ENCODE measurements around the gene HSD17B3.
"Not testable (repeated sequence)": the region's sequence is repeated elsewhere in the genome, so short reads cannot be mapped to it uniquely, and the experiment has no call there.

Gene HSD17B3

DNA sequence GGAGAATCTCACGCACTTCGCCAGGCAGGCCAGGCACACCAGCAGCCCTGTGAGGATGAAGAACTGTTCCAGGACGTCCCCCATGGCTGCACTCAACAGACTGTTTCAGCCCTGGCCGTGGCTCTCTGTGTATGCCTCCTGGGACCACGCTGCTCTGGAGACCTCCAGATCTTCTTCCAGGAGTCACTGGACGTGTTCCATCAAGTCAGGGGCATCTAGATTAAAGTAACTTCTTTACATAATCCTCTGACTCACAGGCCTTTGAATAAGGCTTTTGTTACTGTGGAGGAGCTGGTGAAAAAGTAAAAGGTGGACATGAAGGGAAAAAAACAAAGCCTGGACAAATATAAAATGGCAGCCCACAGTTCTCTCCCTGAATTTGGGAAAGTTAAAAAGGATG, at the start of gene HSD17B3:
Gene HSD17B3, minus strand, starts transcription at position 156 of the 400 bp plus-strand sequence. Its CDS starts 72 bp downstream, at position 84.
- no peak for DNase-seq

DNA sequence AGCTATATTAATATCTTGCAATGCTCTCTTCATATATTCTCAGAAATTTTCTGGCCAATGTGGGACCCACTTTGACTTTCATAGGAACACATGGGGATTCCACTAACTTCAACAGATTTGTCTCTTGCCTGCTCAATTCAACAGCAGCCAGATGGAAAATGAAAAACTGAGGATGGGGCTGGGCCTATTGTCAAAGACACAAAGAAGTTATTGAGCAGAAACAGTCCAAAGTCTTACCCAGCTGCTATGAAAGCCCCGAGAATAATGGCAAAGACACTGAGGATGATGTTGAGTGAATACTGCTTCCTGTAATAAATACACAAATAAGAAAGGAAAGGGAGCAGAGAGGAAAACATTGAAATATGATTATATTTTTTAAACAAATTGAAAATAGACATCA, 48.9 kb upstream of the HSD17B3 start:
- DNase-seq: no peak

DNA sequence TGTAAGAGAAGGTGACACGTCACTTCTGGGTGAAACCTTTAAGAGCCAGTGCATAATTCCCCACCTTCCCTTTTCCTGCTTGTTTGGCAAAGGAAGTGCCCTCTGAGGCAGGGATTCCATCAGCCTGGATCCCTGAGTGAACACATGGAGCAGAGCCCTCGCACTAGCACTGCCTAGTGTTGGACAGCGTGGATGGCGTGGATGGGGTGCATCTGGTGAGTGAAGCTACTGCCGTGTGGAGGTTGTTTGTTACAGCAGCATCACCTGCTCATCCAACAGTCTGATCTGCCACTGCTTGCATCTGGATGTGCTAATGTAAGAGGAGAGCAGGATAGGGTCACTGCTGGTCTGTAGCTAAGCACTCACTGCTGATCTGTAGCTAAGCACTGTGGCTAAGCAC, 46.3 kb upstream of the HSD17B3 start:
- no peak for DNase-seq

DNA sequence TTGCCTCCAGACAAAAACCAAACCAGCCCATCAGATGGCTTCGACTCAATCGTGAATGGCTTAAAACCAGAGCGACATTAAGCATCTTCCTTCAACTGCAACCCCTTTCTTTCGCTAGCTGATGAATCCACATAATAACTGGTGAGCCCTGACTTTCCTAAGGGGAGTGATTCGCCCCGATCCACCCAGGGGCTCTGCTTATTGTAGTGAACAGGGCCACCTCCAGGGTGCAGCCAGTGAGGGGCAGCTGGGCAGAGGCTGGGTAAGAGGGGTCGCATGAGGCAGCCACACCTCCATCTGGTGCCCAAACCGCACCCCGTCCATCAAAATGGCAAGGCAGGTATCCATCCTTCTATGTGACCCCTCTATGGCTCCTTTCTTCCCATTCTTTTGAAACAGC, 43.6 kb upstream of the HSD17B3 start:
- DNase-seq: no peak

DNA sequence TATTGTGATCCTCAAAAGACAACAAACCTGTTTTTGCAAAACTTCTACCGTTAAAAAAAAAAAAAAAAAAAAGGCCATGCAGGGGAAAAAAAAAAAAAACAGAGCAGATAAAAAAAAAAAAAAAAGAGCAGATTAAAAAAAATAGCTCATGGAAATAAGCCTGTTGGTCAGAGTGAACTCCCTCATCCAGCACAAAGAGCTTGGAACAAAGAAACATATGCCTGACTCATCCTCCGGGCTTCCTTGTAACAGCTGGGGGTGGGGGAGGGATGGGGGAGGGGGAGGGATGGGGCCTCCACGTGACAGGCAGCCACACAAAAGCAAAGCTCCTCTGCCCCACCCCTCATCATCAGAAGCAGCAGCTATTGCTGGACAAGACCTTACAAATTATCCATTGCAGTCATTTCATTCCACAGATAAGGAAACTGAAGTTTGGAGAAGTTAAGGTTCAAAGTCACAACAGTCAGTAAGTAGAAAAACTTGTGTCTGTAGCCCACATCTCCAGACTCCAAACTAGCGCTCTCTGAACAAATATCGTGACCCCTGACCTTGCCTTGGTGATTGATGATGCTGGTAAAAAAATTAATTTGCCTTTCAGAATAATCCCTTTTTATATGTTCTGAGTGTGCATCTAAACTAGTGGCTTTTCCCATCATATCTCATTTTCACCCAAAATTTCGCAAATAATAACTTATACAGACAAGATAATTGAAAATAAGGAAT, 42.6 kb upstream of the HSD17B3 start:
- DNase-seq: no peak

DNA sequence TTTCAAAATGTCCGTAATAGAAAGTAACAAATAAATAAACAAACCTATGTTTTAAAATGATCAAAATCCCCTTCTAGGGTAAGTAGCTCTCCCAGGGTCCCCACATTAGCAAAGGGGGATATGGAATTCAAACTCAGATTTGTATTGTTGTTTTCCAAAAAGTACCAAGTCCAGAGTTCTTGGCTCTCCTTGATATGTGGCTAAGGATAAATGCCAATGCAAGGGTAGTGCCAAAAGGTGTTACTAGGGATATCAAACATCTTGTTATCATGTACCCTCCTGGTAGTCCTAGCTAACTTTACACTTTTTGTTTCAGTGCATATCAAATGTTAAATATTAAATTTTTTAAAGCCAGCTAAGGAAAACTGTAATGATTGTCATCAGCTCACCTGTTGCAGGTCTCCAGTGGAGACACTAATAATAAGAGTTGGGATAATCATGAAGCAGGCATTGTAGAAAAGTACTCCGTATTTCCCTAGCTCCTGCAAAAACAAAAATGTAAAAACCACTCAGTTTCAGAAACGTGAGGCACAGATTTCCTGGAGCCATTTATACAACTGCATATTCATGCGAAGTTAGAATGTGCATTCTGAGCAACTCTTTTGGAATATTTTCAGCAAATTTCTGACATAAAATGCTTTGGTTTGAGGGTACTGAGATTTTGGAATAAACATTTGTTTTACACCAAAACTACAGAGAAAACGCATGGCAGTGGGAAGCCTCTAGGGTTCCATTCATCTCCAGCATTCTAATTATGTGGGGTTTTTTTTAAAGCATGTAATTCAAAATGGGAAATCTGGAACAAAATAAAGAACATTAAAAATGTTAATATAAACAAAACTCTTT, 41.8 kb upstream of the HSD17B3 start:
- DNase-seq: no peak

DNA sequence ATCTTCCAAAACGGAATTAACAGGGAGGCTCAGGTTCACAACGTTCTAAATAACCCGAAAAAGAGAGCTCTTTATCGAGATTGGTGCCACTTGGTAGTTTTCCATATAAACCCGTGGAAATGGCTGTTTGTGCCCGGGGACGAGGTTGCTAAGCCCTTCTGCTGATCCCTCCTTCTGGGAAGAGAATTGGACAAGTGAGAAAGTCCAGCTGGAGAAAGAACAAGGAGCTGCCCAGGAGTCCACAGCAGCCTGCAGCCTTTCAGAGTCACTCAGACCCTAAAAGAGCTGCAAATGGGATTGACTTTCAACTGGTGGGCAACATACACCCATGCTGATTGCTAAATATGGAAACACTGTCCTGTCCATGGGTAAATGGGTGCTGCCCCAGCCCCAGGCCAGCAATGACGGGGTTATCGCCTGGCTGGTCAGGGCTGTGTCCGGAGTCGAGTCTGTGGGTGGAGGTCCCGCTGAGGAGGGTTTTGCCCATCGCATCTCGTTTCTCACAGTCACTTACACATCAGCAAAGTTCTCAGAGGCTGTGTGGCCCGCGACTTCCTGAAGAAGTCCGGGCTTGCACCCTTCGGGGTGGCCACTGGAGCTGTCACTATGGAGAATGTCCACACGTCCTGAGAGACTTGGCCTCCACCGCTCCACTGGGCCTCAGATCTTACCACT, 40.7 kb upstream of the HSD17B3 start:
- DNase-seq: no peak

DNA sequence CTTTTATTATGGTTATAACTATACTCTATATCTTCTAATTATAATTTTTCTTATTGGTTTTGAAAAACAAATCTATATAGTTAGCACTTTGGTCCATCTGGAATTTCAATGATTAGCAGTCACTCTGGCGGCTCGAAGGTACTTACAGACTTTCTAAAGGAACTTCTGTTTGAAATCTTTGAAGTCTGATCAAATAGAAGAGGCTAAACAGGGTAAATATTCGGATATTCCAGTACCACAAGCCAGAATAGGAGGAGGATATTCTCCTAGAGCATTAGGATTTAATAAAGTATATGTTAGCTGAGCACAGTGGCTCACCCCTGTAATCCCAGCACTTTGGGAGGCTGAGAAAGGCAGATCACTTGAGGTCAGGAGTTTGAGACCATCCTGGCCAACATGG, 38.7 kb upstream of the HSD17B3 start:
- no peak for DNase-seq

DNA sequence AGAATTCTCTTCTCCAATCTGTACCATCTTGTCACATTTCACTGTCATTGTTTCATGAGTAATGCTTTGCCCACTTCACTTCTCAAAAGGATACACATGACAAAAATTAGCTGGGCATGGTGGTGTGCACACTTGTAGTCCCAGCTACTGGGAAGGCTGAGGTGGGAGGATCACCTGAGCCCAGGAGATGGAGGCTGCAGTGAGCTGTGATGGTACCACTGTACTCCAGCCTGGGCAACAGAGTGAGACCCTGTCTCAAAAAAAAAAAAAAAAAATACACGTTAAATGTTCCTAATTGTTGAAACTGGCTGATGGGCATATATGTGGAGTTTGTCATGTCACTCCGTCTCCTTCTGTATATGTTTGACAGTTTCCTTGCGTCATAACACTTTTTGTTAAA, 36.3 kb upstream of the HSD17B3 start:
- DNase-seq: no peak

DNA sequence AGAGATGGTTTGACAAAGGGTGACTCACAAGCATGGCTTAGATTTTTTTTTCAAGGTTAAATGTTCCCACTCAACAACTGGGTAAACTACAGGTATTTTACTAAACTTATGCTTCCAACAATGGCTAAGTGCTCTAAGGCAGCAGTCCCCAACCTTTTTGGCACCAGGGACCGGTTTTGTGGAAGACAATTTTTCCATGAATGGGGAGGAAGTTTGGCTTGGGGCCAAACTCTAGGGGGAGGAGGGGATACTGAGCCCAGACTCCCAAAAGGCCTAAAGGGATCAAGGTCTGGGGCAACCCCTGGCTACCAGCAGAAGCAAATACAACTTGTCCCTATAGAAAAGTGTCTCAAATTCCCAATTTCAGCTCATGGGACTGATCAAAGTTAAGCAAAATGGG, 32.0 kb upstream of the HSD17B3 start:
- no peak for DNase-seq

DNA sequence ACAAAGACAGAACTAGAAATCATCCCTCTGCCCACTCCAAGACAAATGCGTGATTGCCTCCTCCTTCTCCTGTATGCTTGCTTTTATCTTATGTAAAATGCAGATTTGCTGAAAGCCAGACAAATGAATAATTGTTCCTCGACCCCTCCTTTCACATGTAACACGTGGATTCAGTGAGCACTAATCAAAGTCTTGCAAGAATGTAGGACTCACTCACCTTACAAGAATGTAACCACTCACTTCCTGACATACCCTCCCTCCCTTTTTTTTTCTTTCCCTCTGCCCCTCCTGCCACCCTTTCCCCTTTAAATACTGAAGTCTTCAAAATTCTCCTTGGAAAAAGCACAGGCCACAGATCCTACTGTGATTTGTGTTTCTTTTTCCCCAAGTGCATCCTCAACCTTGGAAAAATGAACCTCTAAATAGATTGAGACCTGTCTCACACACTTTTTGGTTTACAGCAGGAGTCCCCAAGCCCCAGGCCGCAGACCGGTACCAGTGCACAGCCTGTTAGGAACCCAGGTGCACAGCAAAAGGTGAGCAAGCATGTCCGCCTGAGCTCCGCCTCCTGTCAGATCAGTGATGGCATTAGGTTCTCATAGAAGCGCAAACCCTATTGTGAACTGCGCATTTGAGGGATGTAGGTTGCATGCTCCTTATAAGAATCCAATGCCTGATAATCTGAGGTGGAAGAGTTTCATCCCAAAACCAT, 29.4 kb upstream of the HSD17B3 start:
- no peak for DNase-seq

DNA sequence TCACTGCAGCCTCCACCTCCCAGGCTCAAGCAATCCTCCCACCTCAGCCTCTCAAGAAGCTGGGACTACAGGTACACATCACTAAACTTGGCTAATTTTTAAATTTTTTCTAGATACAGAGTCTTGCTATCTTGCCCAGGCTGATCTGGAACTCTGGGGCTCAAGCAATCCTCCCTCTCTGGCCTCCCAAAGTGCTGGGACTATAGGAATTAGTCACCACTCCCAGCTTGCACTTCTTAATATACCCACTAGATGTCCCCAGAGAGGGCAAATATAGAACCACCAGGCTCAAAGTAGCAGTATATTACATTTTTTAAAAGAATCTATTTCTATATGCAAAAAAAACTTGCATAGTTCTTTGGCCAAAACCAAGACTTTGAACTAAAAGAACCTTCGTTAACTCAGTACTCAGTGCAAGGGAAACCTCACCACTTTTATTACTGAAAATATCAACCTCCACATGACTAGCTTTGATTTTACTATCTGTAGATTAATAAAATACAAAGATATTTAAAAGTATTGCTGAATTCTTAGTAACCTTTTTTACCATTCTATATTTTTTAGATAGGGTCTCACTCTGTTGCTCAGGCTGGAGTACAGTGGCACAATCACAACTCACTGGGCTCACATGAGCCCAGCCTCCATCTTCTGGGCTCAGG, 25.8 kb upstream of the HSD17B3 start:
- peak; percentile 17 for DNase-seq

DNA sequence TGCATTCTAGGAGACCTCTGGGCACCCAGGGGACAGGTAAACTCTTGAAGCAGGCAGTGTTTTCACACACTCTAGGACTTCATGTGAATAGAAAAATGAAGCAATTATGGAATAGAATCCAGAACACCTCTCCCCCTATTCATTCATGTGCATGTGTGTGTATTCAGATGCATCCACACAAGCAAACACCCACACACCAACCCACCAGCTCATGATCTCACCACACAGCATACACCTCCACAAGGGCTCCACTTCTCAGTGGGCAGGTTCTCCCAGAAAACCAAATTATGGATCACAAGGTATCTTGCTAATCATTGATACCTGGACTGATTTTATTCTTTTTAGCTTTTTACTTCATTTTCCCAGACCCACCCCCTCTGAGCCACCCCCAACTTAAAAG, 21.2 kb upstream of the HSD17B3 start:
- DNase-seq: no peak

DNA sequence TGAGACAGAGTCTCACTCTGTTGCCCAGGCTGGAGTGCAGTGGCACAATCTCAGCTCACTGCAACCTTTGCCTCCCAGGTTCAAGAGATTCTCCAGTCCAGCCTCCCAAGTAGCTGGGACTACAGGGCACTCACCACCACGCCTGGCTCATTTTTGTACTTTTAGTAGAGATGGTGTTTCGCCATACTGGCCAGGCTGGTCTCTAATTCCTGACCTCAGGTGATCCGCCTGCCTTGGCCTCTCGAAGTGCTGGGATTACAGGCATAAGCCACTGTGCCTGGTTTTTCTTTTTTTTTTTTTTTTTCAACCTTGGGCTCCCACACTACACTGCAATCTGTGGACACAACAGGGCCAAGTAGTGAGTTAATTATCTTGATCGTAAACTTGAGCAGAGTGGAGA, 20.8 kb upstream of the HSD17B3 start:
- not testable (repeated sequence) for DNase-seq

DNA sequence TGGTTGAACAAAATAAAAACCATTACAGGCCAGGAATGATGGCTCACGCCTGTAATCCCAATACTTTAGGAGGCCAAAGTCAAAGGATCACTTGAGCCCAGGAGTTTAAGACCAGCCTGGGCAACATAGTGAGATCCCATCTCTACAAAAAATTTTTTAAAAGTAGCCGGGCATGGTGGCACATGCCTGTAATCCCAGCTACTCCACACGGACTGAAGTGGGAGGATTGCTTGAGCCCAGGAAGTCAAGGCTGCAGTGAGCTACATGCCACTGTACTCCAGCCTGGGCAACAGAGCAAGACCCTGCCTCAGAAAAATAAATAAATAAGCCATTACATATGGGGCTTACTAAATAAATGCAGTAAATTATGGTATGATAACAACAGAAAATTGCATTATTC, 20.2 kb upstream of the HSD17B3 start:
- DNase-seq: not testable (repeated sequence)

DNA sequence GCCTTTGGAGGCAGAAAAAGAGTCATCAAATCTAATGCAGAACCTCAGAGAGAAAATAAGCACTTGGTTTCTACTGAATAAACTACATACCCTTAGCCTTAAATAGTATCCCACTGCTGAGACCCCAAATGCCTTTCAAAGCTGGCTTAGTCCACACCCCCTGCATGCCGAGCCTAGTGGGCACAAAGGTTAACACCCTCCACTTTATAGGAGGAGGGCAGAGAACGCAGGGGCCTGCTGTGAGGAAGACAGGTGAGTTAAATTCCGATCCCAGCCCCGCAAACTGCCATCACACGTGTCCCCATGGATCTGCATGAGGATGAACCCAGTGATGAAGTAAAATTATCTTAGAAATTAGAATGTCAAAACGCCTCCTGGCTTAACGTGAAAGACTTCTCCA, 19.5 kb upstream of the HSD17B3 start:
- DNase-seq: no peak

DNA sequence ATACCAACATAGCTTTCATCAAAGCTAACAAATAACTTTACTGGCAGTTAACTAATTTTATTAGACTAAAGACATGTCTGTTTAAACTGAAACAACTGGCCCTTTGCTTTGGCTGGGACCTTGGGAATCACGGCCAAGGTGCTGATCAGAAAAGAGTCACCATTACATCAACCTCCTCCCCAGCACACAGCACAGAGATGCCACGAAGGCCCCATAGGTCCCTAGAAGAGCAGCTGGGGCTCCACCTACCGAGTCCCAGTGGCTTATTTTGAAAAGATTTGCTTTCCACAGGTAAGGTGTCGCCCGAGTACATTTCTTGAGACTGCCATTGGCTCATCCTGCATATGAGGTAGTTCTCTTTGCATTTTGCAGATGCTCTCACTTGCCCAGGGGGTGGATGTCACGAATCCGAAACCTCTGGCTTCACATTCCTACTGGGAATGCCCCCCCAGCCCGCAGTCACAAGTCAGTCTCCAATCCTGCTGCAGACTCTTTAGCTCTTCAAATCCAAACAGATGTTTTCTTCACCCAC, 18.8 kb upstream of the HSD17B3 start:
- no peak for DNase-seq

DNA sequence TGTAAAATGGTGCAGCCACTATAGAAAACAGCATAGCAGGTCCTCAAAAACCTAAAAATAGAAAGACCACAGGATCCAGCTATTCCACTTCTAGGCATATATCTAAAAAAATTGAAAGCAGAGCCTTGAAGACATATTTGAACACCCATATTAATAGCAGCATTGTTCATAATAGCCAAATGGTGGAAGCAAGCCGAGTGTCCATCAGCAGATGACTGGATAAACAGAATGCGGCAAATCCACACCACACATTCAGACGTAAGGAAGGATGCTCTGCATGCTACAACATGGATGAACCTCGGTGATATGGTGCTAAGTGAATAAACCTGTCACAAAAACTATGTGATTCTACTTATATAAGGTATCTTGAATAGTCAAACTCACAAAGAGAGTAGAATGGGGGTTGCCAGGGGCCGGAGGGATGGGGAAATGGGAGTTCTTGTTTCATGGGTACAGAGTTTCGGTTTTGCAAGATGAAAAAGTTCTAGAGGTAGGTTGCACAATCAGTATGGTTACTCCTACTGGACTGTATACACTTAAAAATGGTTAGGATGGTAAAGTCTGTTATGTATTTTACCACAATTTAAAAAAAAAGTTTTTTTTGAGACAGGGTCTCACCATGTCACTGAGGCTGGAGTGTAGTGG, 17.1 kb upstream of the HSD17B3 start:
- DNase-seq: no peak

DNA sequence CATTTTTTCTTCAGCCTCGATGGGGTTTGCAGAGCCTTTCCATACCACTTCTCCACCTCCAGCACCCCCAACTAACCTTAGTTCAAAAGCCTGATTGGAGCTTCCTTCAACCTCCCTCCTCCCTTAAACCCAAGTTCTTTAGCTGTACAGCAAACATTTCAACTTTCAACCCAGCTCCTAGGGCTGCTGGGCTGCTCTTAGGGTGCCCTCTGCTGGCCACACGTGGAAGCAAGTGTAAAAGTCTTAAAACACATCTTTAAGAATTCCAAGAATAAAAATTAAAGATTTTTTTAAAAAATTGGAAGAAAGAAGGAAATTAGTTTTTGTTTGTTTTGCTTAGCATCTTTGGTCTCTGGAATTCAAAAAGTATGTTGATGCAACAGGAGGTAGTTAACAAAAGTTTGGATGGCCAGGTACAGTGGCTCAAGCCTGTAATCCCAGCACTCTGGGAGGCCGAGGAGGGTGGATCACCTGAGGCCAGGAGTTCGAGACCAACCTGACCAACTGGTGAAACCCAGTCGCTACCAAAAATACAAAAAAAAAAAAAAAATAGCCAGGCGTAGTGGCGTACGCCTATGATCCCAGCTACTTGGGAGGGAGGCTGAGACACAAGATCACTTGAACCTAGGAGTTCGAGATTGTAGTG, 15.5 kb upstream of the HSD17B3 start:
- DNase-seq: peak; percentile 16

DNA sequence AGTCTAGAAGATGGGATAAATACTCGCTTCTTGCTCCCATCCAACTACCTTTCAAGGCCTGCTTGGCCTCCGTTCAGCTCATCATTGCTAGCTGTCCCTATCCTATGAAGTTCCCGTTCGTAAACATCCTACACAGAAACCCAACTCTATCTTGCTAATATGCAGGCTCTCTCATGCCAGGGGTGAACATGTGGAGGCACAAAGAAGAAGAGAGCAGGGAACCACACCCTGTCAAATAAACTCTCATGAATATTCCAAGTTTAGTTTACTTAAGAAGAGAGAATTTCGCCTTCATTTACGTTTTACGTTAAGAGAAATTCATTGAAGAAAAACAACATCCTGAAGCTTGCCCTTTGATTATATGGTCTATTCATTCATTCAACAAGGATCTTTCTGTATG, 7.9 kb upstream of the HSD17B3 start:
- no peak for DNase-seq

DNA sequence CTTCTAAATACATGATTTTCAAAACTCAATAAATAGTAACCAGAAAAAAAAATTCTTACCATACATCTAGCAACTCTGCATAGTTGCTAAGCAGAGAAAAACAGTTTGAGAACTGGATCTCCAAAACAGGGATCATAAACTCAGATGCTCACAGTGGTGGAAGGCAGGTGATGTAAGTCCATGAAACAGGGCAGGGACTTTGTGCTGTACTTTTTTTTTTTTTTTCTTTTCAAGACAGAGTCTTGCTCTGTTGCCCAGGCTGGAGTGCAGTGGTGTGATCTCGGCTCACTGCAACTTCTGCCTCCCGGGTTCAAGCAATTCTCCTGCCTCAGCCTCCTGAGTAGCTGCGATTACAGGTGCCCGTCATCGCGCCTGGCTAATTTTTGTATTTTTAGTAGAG, 5.0 kb upstream of the HSD17B3 start:
- DNase-seq: not testable (repeated sequence)

Data from activated naive CD4-positive, alpha-beta T cell treated with Interleukin-2 at 50 U/mL for 16 hours (primary cell).